ENCODE data around the gene PTMA. TPM values are rescaled to one million over a fixed set of nuclear protein-coding genes. Genes with fewer than 3 reads are reported as not detected.
A peak's percentile ranks its signal among the peaks of the same experiment; 100 is the strongest.

The PTMA gene
- polyA plus RNA-seq, 3 donors = 1,062 to 1,127 (median 1,072) TPM

- Histone ChIP-seq H3K9ac (ENCODE audit: insufficient read depth, low read length, poor library complexity, severe bottlenecking) (no peak overlapping the region), H3K27me3 (ENCODE audit: control insufficient read depth in 2 of 2, insufficient read depth in 2 of 2, low read length in 2 of 2) (peaks cover 0 to 3% of the 10 kb centered on the region in 2 donors), H3K79me2 (ENCODE audit: insufficient read depth, low read length) (no peaks in the 10 kb centered on the region), H2AFZ (ENCODE audit: insufficient read depth, low read depth, low read length, poor library complexity, severe bottlenecking) (no peak overlapping the region), H3K4me2 (replicated peaks; ENCODE audit: extremely low read depth, low read length, poor library complexity, severe bottlenecking) (no peak overlapping the region), H3K27ac (ENCODE audit: low read depth in 1 of 2, low read length in 2 of 2) (no peak overlapping the region), H4K20me1 (ENCODE audit: insufficient read depth, low read length) (no peaks in the 10 kb centered on the region), H3K4me1 (ENCODE audit: control insufficient read depth in 1 of 2, insufficient read depth in 2 of 2, low read length in 2 of 2) (peaks cover 8 to 12% of the 10 kb centered on the region in 2 donors), H3K9me3 (replicated peaks in 1 of 2; ENCODE audit: control insufficient read depth in 1 of 2, insufficient read depth in 1 of 2, low read length in 2 of 2) (no peaks in the 10 kb centered on the region), H3K36me3 (replicated peaks in 1 of 2; ENCODE audit: control insufficient read depth in 1 of 2, insufficient read depth in 2 of 2, low read length in 2 of 2) (no peaks in the 10 kb centered on the region), H3K4me3 (replicated peaks in 1 of 3; ENCODE audit: low read depth in 2 of 3, low read length in 3 of 3) (no peak overlapping the region)
- Mint-ChIP-seq H3K27ac (peak overlapping the region in 1 of 7 donors; percentile 63), H3K9me3 (peaks cover 0 to 1% (median 0%) of the 10 kb centered on the region in 7 donors), H3K4me3 (no peak overlapping the region), H3K36me3 (no peaks in the 10 kb centered on the region), H3K4me1 (peaks cover 22% of the 10 kb centered on the region), H3K27me3 (ENCODE audit: low read depth in 3 of 3) (peaks cover 2 to 13% (median 4%) of the 10 kb centered on the region in 3 donors)
- DNase-seq = no peak
- intact Hi-C loops (cut with micrococcal nuclease) = no loop called here
- no peak for TF ChIP-seq CTCF (IDR thresholded peaks at IDR 0.05)
- 92% methylated on average over 11 of the region's 11 CpGs for WGBS (ENCODE audit: insufficient coverage)
Observed at GRCh38 chr2:231686192-231687100, 21.9 kb upstream of the PTMA start.

GRCh38 chr2:231687133-231687852 lies 21.0 kb upstream of the PTMA start:
- TF ChIP-seq CTCF (IDR thresholded peaks at IDR 0.05) = peak; percentile 64
- Mint-ChIP-seq H3K27ac (peak overlapping the region in 1 of 7 donors; percentile 50), H3K4me1 (peaks cover 13% of the 10 kb centered on the region), H3K27me3 (ENCODE audit: low read depth in 3 of 3) (peaks cover 2 to 10% (median 4%) of the 10 kb centered on the region in 3 donors), H3K36me3 (no peaks in the 10 kb centered on the region), H3K9me3 (no peaks in the 10 kb centered on the region), H3K4me3 (peak overlapping the region in 1 of 2 donors; percentile 21)
- Histone ChIP-seq H3K9ac (ENCODE audit: insufficient read depth, low read length, poor library complexity, severe bottlenecking) (no peak overlapping the region), H3K9me3 (replicated peaks in 1 of 2; ENCODE audit: control insufficient read depth in 1 of 2, insufficient read depth in 1 of 2, low read length in 2 of 2) (no peaks in the 10 kb centered on the region), H3K4me1 (ENCODE audit: control insufficient read depth in 1 of 2, insufficient read depth in 2 of 2, low read length in 2 of 2) (peaks cover 5 to 8% of the 10 kb centered on the region in 2 donors), H3K27ac (ENCODE audit: low read depth in 1 of 2, low read length in 2 of 2) (no peak overlapping the region), H2AFZ (ENCODE audit: insufficient read depth, low read depth, low read length, poor library complexity, severe bottlenecking) (peak overlapping the region; percentile 80), H3K4me3 (replicated peaks in 1 of 3; ENCODE audit: low read depth in 2 of 3, low read length in 3 of 3) (no peak overlapping the region), H4K20me1 (ENCODE audit: insufficient read depth, low read length) (no peaks in the 10 kb centered on the region), H3K4me2 (replicated peaks; ENCODE audit: extremely low read depth, low read length, poor library complexity, severe bottlenecking) (peak overlapping the region; percentile 38), H3K79me2 (ENCODE audit: insufficient read depth, low read length) (no peaks in the 10 kb centered on the region), H3K27me3 (ENCODE audit: control insufficient read depth in 2 of 2, insufficient read depth in 2 of 2, low read length in 2 of 2) (no peaks in the 10 kb centered on the region), H3K36me3 (replicated peaks in 1 of 2; ENCODE audit: control insufficient read depth in 1 of 2, insufficient read depth in 2 of 2, low read length in 2 of 2) (no peaks in the 10 kb centered on the region)
- peak; percentile 64 to 80 (median 73) for DNase-seq
- 25% methylated on average over 10 of the region's 14 CpGs for WGBS (ENCODE audit: insufficient coverage)
- intact Hi-C loops (cut with micrococcal nuclease) = no loop called here

Measured in CD14-positive monocyte (primary cell).